SK-N-SH (cell line): ENCODE results near the gene METTL26. TPM values are rescaled to one million over a fixed set of nuclear protein-coding genes. Genes with fewer than 3 reads are reported as not detected.

Experiments
- CTCF ChIA-PET: fragments of 300-600, 350-600 bp; formaldehyde crosslinking; extraction: SDS; loops from one replicate; lab custom pipeline; 2021; lab: Yijun Ruan, JAX
- POLR2A ChIA-PET: fragments of 350-600 bp; sonication (Branson Sonifier 250); formaldehyde crosslinking; extraction: SDS; loops from one replicate; lab custom pipeline; 2020; ENCODE audit warnings: antibody characterized with exemption, inconsistent platforms; lab: Yijun Ruan, JAX
- DNase-seq: peaks from one replicate; pipeline ENCODE4 v3.0.0; 2012
- H2AFZ ChIP-seq: fragments of 200-600 bp; sonication (generic); 2 replicates; pipeline ENCODE4 v1.8.1; 2016; ENCODE audit warnings: antibody characterized with exemption, mild to moderate bottlenecking, low read depth
- H3F3A ChIP-seq: fragments of 200-600 bp; sonication (generic); replicated peaks from 2 replicates; pipeline ENCODE3; 2016; ENCODE audit warnings: antibody characterized with exemption, mild to moderate bottlenecking; ENCODE audit not compliant: insufficient read depth
- H3K27ac ChIP-seq, 2 experiments: fragments of 200-500 bp in 1 of 2; fragments of 200-600 bp in 1 of 2; sonication (Bioruptor generic) in 1 of 2; sonication (generic), shearing (Covaris generic) in 1 of 2; 2 replicates each; pipeline versions ENCODE4 v1.5.1 to v1.6.1; 2014 to 2016; ENCODE audit warnings: low read depth in 2 of 2, inconsistent platforms in 1 of 2, low read length in 1 of 2, mild to moderate bottlenecking in 1 of 2, mixed read lengths in 1 of 2
- H3K27me3 ChIP-seq: fragments of 200-600 bp; sonication (generic), shearing (Covaris generic); 2 replicates; pipeline ENCODE4 v1.6.1; 2016; ENCODE audit warnings: mixed run types; ENCODE audit not compliant: insufficient read depth
- H3K36me3 ChIP-seq, 2 experiments: fragments of 200-500 bp in 1 of 2; fragments of 200-600 bp in 1 of 2; sonication (Bioruptor generic) in 1 of 2; sonication (generic) in 1 of 2; replicated peaks in 1 of 2; 2 replicates each; pipeline versions ENCODE3 to v1.5.1; 2014 to 2016; ENCODE audit warnings: low read length in 1 of 2, mild to moderate bottlenecking in 1 of 2; ENCODE audit not compliant: insufficient read depth in 2 of 2, control insufficient read depth in 1 of 2
- H3K4me1 ChIP-seq, 2 experiments: fragments of 200-500 bp in 1 of 2; fragments of 200-600 bp in 1 of 2; sonication (Bioruptor generic) in 1 of 2; sonication (generic), shearing (Covaris generic) in 1 of 2; 2 replicates each; pipeline versions ENCODE4 v1.5.1 to v1.6.1; 2014 to 2016; ENCODE audit warnings: low read depth in 1 of 2, low read length in 1 of 2, mixed run types in 1 of 2; ENCODE audit not compliant: insufficient read depth in 2 of 2, control insufficient read depth in 1 of 2
- H3K4me2 ChIP-seq: fragments of 200-600 bp; sonication (generic), shearing (Covaris generic); 2 replicates; pipeline ENCODE4 v1.6.1; 2017; ENCODE audit warnings: mixed run types
- H3K4me3 ChIP-seq, 2 experiments: fragments of 200-500 bp in 1 of 2; fragments of 200-600 bp in 1 of 2; sonication (Bioruptor generic) in 1 of 2; sonication (generic), shearing (Covaris generic) in 1 of 2; 2 replicates each; pipeline versions ENCODE4 v1.5.1 to v1.8.1; 2014 to 2016; ENCODE audit warnings: low read depth in 2 of 2, inconsistent platforms in 1 of 2, low read length in 1 of 2, mild to moderate bottlenecking in 1 of 2, mixed read lengths in 1 of 2, moderate library complexity in 1 of 2
- H3K79me2 ChIP-seq: fragments of 200-600 bp; sonication (generic); 2 replicates; pipeline ENCODE4 v1.8.1; 2017; ENCODE audit warnings: mild to moderate bottlenecking; ENCODE audit not compliant: insufficient read depth
- H3K9ac ChIP-seq: fragments of 200-600 bp; sonication (generic); 2 replicates; pipeline ENCODE4 v1.6.1; 2017; ENCODE audit warnings: mixed run types
- H3K9me2 ChIP-seq: fragments of 200-600 bp; sonication (generic); 2 replicates; pipeline ENCODE4 v1.6.1; 2017; ENCODE audit warnings: mixed run types
- H3K9me3 ChIP-seq: fragments of 200-600 bp; sonication (generic); 2 replicates; pipeline ENCODE4 v1.6.1; 2017; ENCODE audit warnings: mixed run types, mild to moderate bottlenecking, moderate library complexity
- H4K20me1 ChIP-seq: fragments of 200-600 bp; sonication (generic); 2 replicates; pipeline ENCODE4 v1.6.1; 2017; ENCODE audit warnings: mild to moderate bottlenecking, mixed run types; ENCODE audit not compliant: insufficient read depth
- FOSL2 ChIP-seq: IDR thresholded peaks from 2 replicates; pipeline ENCODE4 v1.4.0; 2012; ENCODE audit warnings: low read depth, mild to moderate bottlenecking, moderate library complexity, borderline replicate concordance
- JUND ChIP-seq: IDR thresholded peaks from 2 replicates; pipeline ENCODE4 v1.4.0; 2012
- MEF2A ChIP-seq: IDR thresholded peaks from 2 replicates; pipeline ENCODE4 v1.4.0; 2012; ENCODE audit warnings: low read depth, borderline replicate concordance
- MXI1 ChIP-seq: IDR thresholded peaks from 2 replicates; pipeline ENCODE4 v1.6.1; 2012; ENCODE audit warnings: mild to moderate bottlenecking, low read depth, low read length, improper control_type of control experiment
- NFIC ChIP-seq: IDR thresholded peaks from 2 replicates; pipeline ENCODE4 v1.4.0; 2012; ENCODE audit warnings: borderline replicate concordance
- NRF1 ChIP-seq: IDR thresholded peaks from 2 replicates; pipeline ENCODE4 v1.6.1; 2012; ENCODE audit warnings: low read depth, mild to moderate bottlenecking, low read length
- RCOR1 ChIP-seq: fragments of 150-350 bp; IDR thresholded peaks from 2 replicates; pipeline ENCODE4 v1.6.1; 2017; ENCODE audit warnings: antibody characterized with exemption, low read length
- RXRA ChIP-seq: IDR thresholded peaks from 2 replicates; pipeline ENCODE4 v1.4.0; 2012; ENCODE audit warnings: low read depth, mild to moderate bottlenecking, borderline replicate concordance
- SMC3 ChIP-seq: IDR thresholded peaks from 2 replicates; pipeline ENCODE4 v1.6.1; 2012; ENCODE audit warnings: low read depth, low read length, improper control_type of control experiment
- TAF1 ChIP-seq: IDR thresholded peaks from 2 replicates; pipeline ENCODE4 v1.6.1; 2012; ENCODE audit warnings: low read depth, mild to moderate bottlenecking, low read length, moderate library complexity, borderline replicate concordance
- WGBS: methylation state at CpG from one replicate; pipeline ENCODE4 v1.1.6; 2017; ENCODE audit warnings: low lambda C conversion rate; 5-methylcytosine and 5-hydroxymethylcytosine counted together
- polyA plus RNA-seq, 3 experiments: library from polyadenylated mRNA; depleted of rRNA; stranded (reverse); fragments of >200 nt; gene quantifications; 2 replicates each; pipeline ENCODE4 v1.2.3, GENCODE V29; 2012
- TF ChIP-seq, protein P1 (sequence below): IDR thresholded peaks from 2 replicates; pipeline ENCODE4; 2012
- TF ChIP-seq, protein P2 (sequence below): IDR thresholded peaks from 2 replicates; pipeline ENCODE4 v1.4.0; 2012; ENCODE audit warnings: low read depth, borderline replicate concordance
- TF ChIP-seq, protein P3 (sequence below): fragments of 150-350 bp; IDR thresholded peaks from 2 replicates; pipeline ENCODE4 v1.6.1; 2017; ENCODE audit warnings: antibody characterized with exemption, low read length, low read depth, borderline replicate concordance
- TF ChIP-seq, protein P4 (sequence below): IDR thresholded peaks from 2 replicates; pipeline ENCODE4 v1.6.1; 2012; ENCODE audit warnings: mild to moderate bottlenecking, low read depth, low read length, moderate library complexity
- TF ChIP-seq, protein P5 (sequence below): fragments of 150-350 bp; IDR thresholded peaks from 2 replicates; pipeline ENCODE4 v1.6.1; 2016; ENCODE audit warnings: mild to moderate bottlenecking, low read depth, low read length

The METTL26 gene
- polyA plus RNA-seq, 1 of the 3 experiments (the other 2 are of a cell fraction), result 167 TPM

DNA sequence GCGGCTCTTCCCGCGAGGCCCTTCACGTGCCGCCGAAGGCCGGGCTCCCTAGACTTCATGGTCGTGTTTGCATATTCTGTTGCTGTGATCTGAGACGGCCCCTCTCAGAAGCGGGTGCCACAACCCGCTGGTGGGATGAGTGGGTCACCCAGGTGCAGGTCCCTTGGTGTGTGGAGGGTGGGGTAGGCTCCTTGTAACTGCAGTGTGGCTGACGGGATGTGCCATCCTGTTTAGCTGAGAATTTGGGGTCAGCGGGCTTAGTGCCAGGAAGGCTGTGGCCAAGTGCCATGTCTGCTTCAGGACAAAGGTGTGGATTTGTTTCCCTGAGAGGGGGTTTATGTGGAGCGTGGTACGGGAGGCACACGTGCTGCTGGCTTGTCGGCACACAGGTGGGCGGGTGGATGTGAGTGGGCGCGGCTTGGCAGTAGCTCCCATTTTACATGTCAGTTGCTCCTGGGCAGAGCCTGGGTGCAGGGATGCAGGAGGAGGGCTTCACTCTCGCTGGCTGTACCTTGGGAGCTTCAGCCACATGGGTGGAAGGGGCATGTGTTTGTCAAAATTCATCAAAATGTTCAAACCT lies 14.5 kb downstream of the METTL26 start:
- Histone ChIP-seq H3K4me2 (no peak overlapping the region), H3F3A (peaks cover 5% of the 10 kb centered on the region), H2AFZ (no peak overlapping the region), H3K9ac (no peak overlapping the region), H3K4me3 (no peak overlapping the region), H4K20me1 (peaks cover 10% of the 10 kb centered on the region; the same call in 1 of the 2 replicates), H3K4me1 (peaks cover 4 to 13% of the 10 kb centered on the region in 2 experiments; a peak in 2 of 4 replicates), H3K9me3 (no peaks in the 10 kb centered on the region), H3K9me2 (no peaks in the 10 kb centered on the region), H3K79me2 (peaks cover 5% of the 10 kb centered on the region; the same call in 1 of the 2 replicates), H3K27ac (no peak overlapping the region), H3K36me3 (peaks cover 0 to 3% of the 10 kb centered on the region in 2 experiments), H3K27me3 (no peaks in the 10 kb centered on the region)
- DNase-seq, result no peak
- ChIA-PET POLR2A (interaction anchor here (1.1 kb wide), 1 partner anchor 220 kb away, joined by 3 read pairs; the partner anchor contains the start of gene DECR2), CTCF (interaction anchor here (2.5 to 2.8 kb wide), 2 partner anchors 12 to 21 kb away, joined by 9 to 11 read pairs; no protein-coding TSS in a partner anchor)
- TF ChIP-seq, protein P1, sequence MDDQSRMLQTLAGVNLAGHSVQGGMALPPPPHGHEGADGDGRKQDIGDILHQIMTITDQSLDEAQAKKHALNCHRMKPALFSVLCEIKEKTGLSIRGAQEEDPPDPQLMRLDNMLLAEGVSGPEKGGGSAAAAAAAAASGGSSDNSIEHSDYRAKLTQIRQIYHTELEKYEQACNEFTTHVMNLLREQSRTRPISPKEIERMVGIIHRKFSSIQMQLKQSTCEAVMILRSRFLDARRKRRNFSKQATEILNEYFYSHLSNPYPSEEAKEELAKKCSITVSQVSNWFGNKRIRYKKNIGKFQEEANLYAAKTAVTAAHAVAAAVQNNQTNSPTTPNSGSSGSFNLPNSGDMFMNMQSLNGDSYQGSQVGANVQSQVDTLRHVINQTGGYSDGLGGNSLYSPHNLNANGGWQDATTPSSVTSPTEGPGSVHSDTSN, result no peak
- no peak for TF ChIP-seq SMC3
- TF ChIP-seq, protein P2, sequence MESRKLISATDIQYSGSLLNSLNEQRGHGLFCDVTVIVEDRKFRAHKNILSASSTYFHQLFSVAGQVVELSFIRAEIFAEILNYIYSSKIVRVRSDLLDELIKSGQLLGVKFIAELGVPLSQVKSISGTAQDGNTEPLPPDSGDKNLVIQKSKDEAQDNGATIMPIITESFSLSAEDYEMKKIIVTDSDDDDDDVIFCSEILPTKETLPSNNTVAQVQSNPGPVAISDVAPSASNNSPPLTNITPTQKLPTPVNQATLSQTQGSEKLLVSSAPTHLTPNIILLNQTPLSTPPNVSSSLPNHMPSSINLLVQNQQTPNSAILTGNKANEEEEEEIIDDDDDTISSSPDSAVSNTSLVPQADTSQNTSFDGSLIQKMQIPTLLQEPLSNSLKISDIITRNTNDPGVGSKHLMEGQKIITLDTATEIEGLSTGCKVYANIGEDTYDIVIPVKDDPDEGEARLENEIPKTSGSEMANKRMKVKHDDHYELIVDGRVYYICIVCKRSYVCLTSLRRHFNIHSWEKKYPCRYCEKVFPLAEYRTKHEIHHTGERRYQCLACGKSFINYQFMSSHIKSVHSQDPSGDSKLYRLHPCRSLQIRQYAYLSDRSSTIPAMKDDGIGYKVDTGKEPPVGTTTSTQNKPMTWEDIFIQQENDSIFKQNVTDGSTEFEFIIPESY, result no peak
- TF ChIP-seq, protein P3, sequence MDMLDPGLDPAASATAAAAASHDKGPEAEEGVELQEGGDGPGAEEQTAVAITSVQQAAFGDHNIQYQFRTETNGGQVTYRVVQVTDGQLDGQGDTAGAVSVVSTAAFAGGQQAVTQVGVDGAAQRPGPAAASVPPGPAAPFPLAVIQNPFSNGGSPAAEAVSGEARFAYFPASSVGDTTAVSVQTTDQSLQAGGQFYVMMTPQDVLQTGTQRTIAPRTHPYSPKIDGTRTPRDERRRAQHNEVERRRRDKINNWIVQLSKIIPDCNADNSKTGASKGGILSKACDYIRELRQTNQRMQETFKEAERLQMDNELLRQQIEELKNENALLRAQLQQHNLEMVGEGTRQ, result no peak
- no peak for TF ChIP-seq TAF1
- TF ChIP-seq MXI1, result no peak
- no peak for TF ChIP-seq RCOR1
- TF ChIP-seq NFIC, result no peak
- no peak for TF ChIP-seq JUND
- no peak for TF ChIP-seq NRF1
- TF ChIP-seq, protein P4, sequence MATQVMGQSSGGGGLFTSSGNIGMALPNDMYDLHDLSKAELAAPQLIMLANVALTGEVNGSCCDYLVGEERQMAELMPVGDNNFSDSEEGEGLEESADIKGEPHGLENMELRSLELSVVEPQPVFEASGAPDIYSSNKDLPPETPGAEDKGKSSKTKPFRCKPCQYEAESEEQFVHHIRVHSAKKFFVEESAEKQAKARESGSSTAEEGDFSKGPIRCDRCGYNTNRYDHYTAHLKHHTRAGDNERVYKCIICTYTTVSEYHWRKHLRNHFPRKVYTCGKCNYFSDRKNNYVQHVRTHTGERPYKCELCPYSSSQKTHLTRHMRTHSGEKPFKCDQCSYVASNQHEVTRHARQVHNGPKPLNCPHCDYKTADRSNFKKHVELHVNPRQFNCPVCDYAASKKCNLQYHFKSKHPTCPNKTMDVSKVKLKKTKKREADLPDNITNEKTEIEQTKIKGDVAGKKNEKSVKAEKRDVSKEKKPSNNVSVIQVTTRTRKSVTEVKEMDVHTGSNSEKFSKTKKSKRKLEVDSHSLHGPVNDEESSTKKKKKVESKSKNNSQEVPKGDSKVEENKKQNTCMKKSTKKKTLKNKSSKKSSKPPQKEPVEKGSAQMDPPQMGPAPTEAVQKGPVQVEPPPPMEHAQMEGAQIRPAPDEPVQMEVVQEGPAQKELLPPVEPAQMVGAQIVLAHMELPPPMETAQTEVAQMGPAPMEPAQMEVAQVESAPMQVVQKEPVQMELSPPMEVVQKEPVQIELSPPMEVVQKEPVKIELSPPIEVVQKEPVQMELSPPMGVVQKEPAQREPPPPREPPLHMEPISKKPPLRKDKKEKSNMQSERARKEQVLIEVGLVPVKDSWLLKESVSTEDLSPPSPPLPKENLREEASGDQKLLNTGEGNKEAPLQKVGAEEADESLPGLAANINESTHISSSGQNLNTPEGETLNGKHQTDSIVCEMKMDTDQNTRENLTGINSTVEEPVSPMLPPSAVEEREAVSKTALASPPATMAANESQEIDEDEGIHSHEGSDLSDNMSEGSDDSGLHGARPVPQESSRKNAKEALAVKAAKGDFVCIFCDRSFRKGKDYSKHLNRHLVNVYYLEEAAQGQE, result no peak
- TF ChIP-seq, protein P5, sequence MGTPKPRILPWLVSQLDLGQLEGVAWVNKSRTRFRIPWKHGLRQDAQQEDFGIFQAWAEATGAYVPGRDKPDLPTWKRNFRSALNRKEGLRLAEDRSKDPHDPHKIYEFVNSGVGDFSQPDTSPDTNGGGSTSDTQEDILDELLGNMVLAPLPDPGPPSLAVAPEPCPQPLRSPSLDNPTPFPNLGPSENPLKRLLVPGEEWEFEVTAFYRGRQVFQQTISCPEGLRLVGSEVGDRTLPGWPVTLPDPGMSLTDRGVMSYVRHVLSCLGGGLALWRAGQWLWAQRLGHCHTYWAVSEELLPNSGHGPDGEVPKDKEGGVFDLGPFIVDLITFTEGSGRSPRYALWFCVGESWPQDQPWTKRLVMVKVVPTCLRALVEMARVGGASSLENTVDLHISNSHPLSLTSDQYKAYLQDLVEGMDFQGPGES, result no peak
- TF ChIP-seq RXRA, result no peak
- TF ChIP-seq FOSL2, result no peak
- no peak for TF ChIP-seq MEF2A
- 95% methylated on average over 20 of the region's 21 CpGs for WGBS
